Measurements from ENCODE around the gene TLL1. TPM values are rescaled to one million over a fixed set of nuclear protein-coding genes. Genes with fewer than 3 reads are reported as not detected.

Gene TLL1
- total and polyA plus RNA-seq, 2 experiments from 2014 or later, result 0.18 to 2.4 TPM

- no peak for TF ChIP-seq ZNF462 (CRISPR knock-in tag; IDR thresholded peaks at IDR 0.05)
- no peak for TF ChIP-seq CREB1 (CRISPR knock-in tag; IDR thresholded peaks at IDR 0.05; ENCODE audit: low read depth)
Measured at GRCh38 chr4:166067915-166068314, 194.9 kb downstream of the TLL1 start (continued).

DNA sequence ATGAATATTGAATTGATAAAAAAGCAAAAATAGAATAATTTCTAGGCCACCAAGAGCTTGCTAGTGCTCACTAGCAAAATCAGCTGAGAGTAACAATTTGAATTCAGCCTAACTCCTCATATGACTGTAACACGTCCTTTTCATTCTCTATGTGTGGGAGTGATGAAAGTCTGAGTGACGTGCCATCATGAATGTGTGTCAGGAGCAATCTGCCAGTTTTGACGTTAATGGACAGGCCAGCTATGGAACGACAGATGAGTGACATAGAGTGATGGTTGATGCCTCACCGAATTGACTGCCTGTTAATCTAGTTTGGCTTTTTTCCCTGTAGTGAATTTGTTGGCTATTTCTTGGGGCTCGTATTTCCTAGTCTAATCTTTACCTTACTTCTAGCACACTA is 200.7 kb downstream of the TLL1 start:
- H3K27ac ChIP-seq (ENCODE audit: low read depth), result no peak overlapping the region
- no peaks in the 10 kb centered on the region for H3K27me3 Mint-ChIP-seq (ENCODE audit: insufficient read depth, low read depth, poor library complexity)
- no peak overlapping the region for H3K4me3 Mint-ChIP-seq
- H3K27ac Mint-ChIP-seq, result no peak overlapping the region
- H3K36me3 ChIP-seq (ENCODE audit: insufficient read depth), result no peaks in the 10 kb centered on the region
- no peaks in the 10 kb centered on the region for H3K4me1 Mint-ChIP-seq
- DNase-seq (ENCODE audit: low spot score) (no peak), ATAC-seq (no peak)
- no peaks in the 10 kb centered on the region for H3K4me1 ChIP-seq (ENCODE audit: insufficient read depth)
- no peaks in the 10 kb centered on the region for H4K20me1 ChIP-seq (replicated peaks; ENCODE audit: insufficient read depth)
- H3K9me3 Mint-ChIP-seq, result no peaks in the 10 kb centered on the region
- no peak overlapping the region for H3K4me3 ChIP-seq
- no peak overlapping the region for H2AFZ ChIP-seq
- H3F3A ChIP-seq (replicated peaks; ENCODE audit: low read depth), result no peaks in the 10 kb centered on the region
- no peaks in the 10 kb centered on the region for H3K27me3 ChIP-seq (ENCODE audit: insufficient read depth)
- no peak overlapping the region for H3K4me2 ChIP-seq
- no peaks in the 10 kb centered on the region for H3K9me2 ChIP-seq (ENCODE audit: insufficient read depth)
- no peaks in the 10 kb centered on the region for H3K36me3 Mint-ChIP-seq (ENCODE audit: low read depth)
- H3K79me2 ChIP-seq (replicated peaks; ENCODE audit: insufficient read depth), result no peaks in the 10 kb centered on the region
- TF ChIP-seq EZH2phosphoT487 (IDR thresholded peaks at IDR 0.05; ENCODE audit: unreplicated experiment), result no peak
- no peak for TF ChIP-seq EZH2 (IDR thresholded peaks at IDR 0.05; ENCODE audit: low read depth, unreplicated experiment)
- no peak for TF ChIP-seq STAT1 (IDR thresholded peaks at IDR 0.05; ENCODE audit: unreplicated experiment)
- TF ChIP-seq POLR2AphosphoS5 (IDR thresholded peaks at IDR 0.05; ENCODE audit: low read depth), result no peak
- no peak for TF ChIP-seq ZNF462 (CRISPR knock-in tag; IDR thresholded peaks at IDR 0.05)
- no peak for TF ChIP-seq CTCF (conservative IDR thresholded peaks at IDR 0.05; ENCODE audit: low read depth in 2 of 2)
- TF ChIP-seq ZNF114 (CRISPR knock-in tag; IDR thresholded peaks at IDR 0.05), result no peak

Measured in GM23338 (cell line).